ENCODE results near the gene C10orf120. TPM values are rescaled to one million over a fixed set of nuclear protein-coding genes. Genes with fewer than 3 reads are reported as not detected.

Gene C10orf120
- total RNA-seq (not detected), polyA plus RNA-seq (ENCODE audit: insufficient read depth in 1 of 8, insufficient read length in 8 of 8, low replicate concordance in 1 of 8) (not detected)
- long read RNA-seq, donor 1 = 0 reads
- long read RNA-seq, donor 2 = 0 reads
- long read RNA-seq, donor 3 = 0 reads
- long read RNA-seq, donor 4 = 0 reads
- long read RNA-seq, donor 5 = 0 reads
- long read RNA-seq, donor 6 = 0 reads
- long read RNA-seq, donor 7 = 0 reads
- long read RNA-seq, donor 8 = 0 reads
- long read RNA-seq, donor 9 = 0 reads
- long read RNA-seq, donor 10 = 0 reads
- long read RNA-seq, donor 11 = 0 reads

DNA sequence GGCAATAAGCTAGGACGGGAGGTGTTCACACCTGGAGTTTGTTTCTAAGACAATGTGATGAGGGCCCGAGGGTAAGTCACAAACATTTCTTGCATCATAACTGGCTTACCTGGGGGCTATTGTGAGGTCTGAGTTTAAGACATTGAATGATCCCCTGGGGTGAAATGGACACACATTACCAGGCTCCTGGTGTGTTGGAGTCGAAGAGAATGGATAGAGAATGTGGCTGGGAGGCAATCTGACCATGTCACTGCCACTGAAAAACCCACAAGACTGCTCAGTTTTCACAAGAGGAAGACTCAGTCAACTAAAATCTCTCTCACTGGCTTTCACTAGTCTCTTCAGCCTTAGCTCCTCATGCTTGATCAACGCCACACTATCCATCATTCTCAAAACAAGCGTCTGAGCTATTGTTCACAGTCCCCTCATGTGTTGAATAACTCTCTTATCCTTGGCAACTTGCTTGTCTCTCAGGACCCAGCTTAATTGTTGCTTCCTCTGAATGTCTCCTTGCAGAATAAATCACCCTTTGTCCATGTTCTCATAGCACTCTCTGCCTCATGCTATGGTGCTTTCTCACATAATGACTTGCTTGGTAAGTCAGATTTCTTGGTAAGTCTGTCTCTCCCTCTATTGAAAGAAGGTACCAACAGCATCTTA is at the start of gene C10orf120:
TSS of gene C10orf120 (minus strand) at position 51 of the 660 bp plus-strand sequence. CDS start 56 bp downstream, outside the sequence.
- no peak for DNase-seq
- Histone ChIP-seq H3K27ac (ENCODE audit: low read length) (no peak within 1 kb of the TSS), H3K9me3 (replicated peaks; ENCODE audit: control insufficient read depth, low read depth, low read length) (no peaks in the 10 kb centered on the region), H3K27me3 (ENCODE audit: control insufficient read depth, insufficient read depth, low read length) (peaks cover 4% of the 10 kb centered on the region), H3K36me3 (ENCODE audit: control insufficient read depth, insufficient read depth, low read length) (no peaks in the 10 kb centered on the region), H3K4me3 (ENCODE audit: low read length) (no peak within 1 kb of the TSS), H3K4me1 (ENCODE audit: control insufficient read depth, insufficient read depth, low read length) (no peaks in the 10 kb centered on the region)
- 88% methylated on average over 3 of the region's 5 CpGs for WGBS (ENCODE audit: insufficient coverage)

DNA sequence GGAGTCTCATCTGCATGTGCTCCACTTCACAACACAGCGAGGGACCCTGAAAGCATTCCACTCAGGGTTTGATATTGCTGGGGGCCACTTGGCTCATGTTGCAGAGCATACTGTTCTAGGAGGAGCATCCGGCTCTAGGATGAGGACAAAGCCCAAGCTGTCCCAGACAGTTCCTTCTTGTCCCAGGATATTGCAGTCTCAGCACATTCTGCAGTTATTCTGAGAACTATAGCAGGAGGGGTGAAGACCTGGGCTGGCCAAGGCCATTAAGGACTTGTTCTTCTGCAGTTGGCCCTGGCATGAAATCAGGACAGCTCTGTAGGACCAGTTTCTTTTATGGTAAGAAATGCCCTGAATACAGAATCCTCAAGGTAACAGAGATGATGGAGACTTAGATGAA is 48.9 kb upstream of the C10orf120 start:
- DNase-seq = no peak
- no peaks in the 10 kb centered on the region for H3K9me3 ChIP-seq (replicated peaks; ENCODE audit: control insufficient read depth, low read depth, low read length)
- H3K27ac ChIP-seq (ENCODE audit: low read length) = no peak overlapping the region
- H3K4me1 ChIP-seq (ENCODE audit: control insufficient read depth, insufficient read depth, low read length) = no peaks in the 10 kb centered on the region
- H3K36me3 ChIP-seq (ENCODE audit: control insufficient read depth, insufficient read depth, low read length) = no peaks in the 10 kb centered on the region
- H3K27me3 ChIP-seq (ENCODE audit: control insufficient read depth, insufficient read depth, low read length) = peaks cover 2% of the 10 kb centered on the region
- H3K4me3 ChIP-seq (ENCODE audit: low read length) = no peak overlapping the region
- 57% methylated on average over 1 of the region's 2 CpGs for WGBS (ENCODE audit: insufficient coverage)

DNA sequence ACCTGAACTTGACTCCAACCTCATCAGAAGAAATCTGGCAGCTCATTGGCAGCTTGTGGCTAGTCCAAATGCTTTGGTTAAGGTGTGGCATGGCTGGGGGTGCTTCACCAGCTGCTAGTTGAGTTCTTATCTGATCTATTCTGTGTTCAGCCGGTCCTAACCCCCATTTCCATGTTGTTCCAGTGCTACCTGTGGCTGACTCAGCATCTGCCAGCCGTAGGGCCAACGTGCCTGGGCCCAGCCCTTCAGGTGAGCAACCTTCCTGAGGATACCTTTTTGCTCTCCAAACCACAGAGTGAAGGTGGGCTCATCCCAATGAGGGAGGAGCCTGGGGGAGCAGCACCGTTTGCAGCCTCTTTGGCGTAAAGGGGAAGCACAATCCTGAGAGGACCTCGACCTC is 46.8 kb upstream of the C10orf120 start:
- 73% methylated on average over 4 of the region's 6 CpGs for WGBS (ENCODE audit: insufficient coverage)
- DNase-seq = no peak
- H3K27ac ChIP-seq (ENCODE audit: low read length) = no peak overlapping the region
- no peak overlapping the region for H3K4me3 ChIP-seq (ENCODE audit: low read length)
- no peaks in the 10 kb centered on the region for H3K9me3 ChIP-seq (replicated peaks; ENCODE audit: control insufficient read depth, low read depth, low read length)
- H3K27me3 ChIP-seq (ENCODE audit: control insufficient read depth, insufficient read depth, low read length) = peaks cover 2% of the 10 kb centered on the region
- H3K4me1 ChIP-seq (ENCODE audit: control insufficient read depth, insufficient read depth, low read length) = no peaks in the 10 kb centered on the region
- H3K36me3 ChIP-seq (ENCODE audit: control insufficient read depth, insufficient read depth, low read length) = no peaks in the 10 kb centered on the region

DNA sequence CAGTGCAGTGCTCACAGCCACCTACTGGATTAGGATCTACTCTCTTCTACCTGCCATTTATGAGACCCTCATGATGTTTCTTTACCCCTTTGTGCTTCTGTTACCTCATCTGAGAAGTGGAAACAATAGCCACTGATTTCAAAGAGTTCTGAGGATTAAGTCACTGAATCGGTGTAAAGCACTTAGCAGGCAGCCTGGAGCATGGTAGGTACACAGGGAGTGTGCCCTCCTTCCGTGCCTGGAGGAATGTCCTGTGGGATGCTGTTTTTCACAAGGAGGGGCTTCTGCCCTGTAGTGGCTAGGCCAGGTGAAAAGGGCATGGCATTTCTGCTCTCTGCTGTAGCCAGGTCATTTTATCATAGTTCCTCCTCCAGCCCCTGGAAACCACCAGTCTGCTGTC is 44.6 kb upstream of the C10orf120 start:
- H3K27ac ChIP-seq (ENCODE audit: low read length) = no peak overlapping the region
- peaks cover 4% of the 10 kb centered on the region for H3K27me3 ChIP-seq (ENCODE audit: control insufficient read depth, insufficient read depth, low read length)
- WGBS (ENCODE audit: insufficient coverage) = 86% methylated on average over 1 of the region's 2 CpGs
- H3K36me3 ChIP-seq (ENCODE audit: control insufficient read depth, insufficient read depth, low read length) = no peaks in the 10 kb centered on the region
- no peaks in the 10 kb centered on the region for H3K4me1 ChIP-seq (ENCODE audit: control insufficient read depth, insufficient read depth, low read length)
- no peak for DNase-seq
- no peaks in the 10 kb centered on the region for H3K9me3 ChIP-seq (replicated peaks; ENCODE audit: control insufficient read depth, low read depth, low read length)
- H3K4me3 ChIP-seq (ENCODE audit: low read length) = no peak overlapping the region

DNA sequence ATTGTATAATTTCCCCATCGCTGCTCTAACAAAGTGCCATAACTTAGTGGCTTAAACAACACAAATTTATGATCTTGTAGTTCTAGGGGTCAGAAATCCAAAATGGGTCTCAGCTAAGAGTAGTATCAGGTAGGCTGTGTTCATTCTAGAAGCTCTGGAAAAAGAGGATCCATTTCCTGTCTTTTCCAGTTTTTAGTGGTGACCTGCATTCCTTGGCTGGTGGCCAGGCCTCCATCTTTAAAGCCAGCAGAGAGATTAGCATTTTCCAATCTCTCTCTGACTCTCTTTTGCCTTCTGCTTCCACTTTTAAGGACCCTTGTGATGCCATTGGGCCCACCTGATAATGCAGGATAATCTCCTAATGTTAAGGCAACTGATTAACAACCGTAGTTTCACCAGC is 41.0 kb upstream of the C10orf120 start:
- Histone ChIP-seq H3K4me1 (ENCODE audit: control insufficient read depth, insufficient read depth, low read length) (no peaks in the 10 kb centered on the region), H3K4me3 (ENCODE audit: low read length) (no peak overlapping the region), H3K36me3 (ENCODE audit: control insufficient read depth, insufficient read depth, low read length) (no peaks in the 10 kb centered on the region), H3K27ac (ENCODE audit: low read length) (no peak overlapping the region), H3K27me3 (ENCODE audit: control insufficient read depth, insufficient read depth, low read length) (peaks cover 2% of the 10 kb centered on the region), H3K9me3 (replicated peaks; ENCODE audit: control insufficient read depth, low read depth, low read length) (no peaks in the 10 kb centered on the region)
- 83% methylated on average over 1 of the region's 2 CpGs for WGBS (ENCODE audit: insufficient coverage)
- DNase-seq = no peak

DNA sequence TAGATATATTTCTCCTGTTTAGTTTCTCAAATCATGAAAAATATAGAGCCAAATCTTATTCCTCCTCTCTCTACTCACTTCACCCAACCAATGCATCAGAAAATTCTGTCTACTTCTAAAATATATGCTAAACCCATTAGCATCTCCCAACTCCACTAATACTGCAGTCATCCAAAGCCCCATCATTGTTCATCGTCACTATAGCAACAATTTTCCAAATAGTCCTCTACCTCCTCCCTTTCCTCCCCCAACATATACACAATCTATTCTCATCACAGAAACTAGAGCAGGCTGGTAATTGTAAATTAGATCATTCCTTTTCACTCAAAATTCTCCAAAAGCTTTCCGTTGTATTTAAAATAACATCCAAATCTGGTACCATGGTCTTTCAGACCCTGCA is 38.4 kb upstream of the C10orf120 start:
- no peak overlapping the region for H3K4me3 ChIP-seq (ENCODE audit: low read length)
- WGBS (ENCODE audit: insufficient coverage) = 90% methylated on average over 2 of the region's 2 CpGs

DNA sequence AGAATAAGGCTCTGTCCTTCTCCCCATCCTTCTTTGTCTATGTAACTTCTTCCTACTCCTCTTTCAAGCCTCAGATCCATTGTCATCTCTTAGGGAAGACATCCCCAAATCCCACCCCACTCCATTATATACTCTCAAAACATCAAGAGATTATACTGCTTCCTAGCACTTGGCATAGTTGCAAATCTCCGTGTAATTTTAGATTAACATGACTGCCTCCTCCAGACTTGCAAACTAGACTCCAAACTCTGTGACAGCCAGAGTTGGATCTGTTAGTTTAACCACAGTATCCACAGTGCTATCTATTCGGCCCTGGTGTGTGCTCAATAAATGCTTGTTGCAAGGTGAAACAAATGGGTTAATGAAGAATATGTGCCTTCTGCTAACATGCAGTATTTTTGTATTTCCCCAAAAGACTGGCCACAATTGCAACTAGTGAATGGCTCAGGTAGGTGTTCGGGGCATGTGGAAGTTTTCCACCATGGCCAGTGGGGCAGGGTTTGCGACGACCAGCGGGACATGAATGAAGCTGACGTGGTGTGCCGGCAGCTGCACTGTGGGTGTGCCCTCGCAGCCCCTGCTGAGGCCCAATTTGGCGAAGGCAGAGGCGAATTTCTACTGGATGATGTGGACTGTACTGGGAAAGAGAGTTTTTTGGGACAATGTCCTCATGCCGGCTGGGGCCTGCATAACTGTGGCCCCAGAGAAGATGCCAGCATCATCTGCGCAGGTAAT is 34.5 kb upstream of the C10orf120 start:
- Histone ChIP-seq H3K27ac (ENCODE audit: low read length) (no peak overlapping the region), H3K4me1 (ENCODE audit: control insufficient read depth, insufficient read depth, low read length) (no peaks in the 10 kb centered on the region), H3K36me3 (ENCODE audit: control insufficient read depth, insufficient read depth, low read length) (no peaks in the 10 kb centered on the region), H3K9me3 (replicated peaks; ENCODE audit: control insufficient read depth, low read depth, low read length) (no peaks in the 10 kb centered on the region), H3K4me3 (ENCODE audit: low read length) (no peak overlapping the region), H3K27me3 (ENCODE audit: control insufficient read depth, insufficient read depth, low read length) (peaks cover 2% of the 10 kb centered on the region)
- DNase-seq = no peak
- WGBS (ENCODE audit: insufficient coverage) = 84% methylated on average over 9 of the region's 13 CpGs

More for the DNA sequence above, 38.4 kb upstream of the C10orf120 start:
- H3K27ac ChIP-seq (ENCODE audit: low read length) = no peak overlapping the region
- H3K4me1 ChIP-seq (ENCODE audit: control insufficient read depth, insufficient read depth, low read length) = no peaks in the 10 kb centered on the region
- no peaks in the 10 kb centered on the region for H3K36me3 ChIP-seq (ENCODE audit: control insufficient read depth, insufficient read depth, low read length)
- peaks cover 2% of the 10 kb centered on the region for H3K27me3 ChIP-seq (ENCODE audit: control insufficient read depth, insufficient read depth, low read length)
- DNase-seq = no peak
- no peaks in the 10 kb centered on the region for H3K9me3 ChIP-seq (replicated peaks; ENCODE audit: control insufficient read depth, low read depth, low read length)

DNA sequence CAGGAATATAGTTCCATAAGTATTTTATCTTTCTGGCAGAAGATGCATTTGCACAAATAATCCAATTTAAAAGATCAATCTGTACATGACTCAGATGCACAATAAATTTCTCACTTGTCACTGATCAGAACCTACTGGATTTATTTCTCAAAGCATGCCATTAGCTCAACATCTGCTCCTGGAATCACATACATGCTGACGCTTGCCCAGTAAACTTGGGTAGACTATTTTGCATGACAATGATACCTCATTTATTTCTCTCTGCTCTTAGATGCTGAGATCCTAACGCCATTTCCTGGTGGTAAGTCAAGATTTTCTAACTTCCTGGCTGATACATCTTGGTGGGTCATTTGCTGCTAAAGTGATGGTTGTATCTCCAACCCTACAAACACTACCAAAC is 33.8 kb upstream of the C10orf120 start:
- Histone ChIP-seq H3K9me3 (replicated peaks; ENCODE audit: control insufficient read depth, low read depth, low read length) (no peaks in the 10 kb centered on the region), H3K27ac (ENCODE audit: low read length) (no peak overlapping the region), H3K4me3 (ENCODE audit: low read length) (no peak overlapping the region), H3K4me1 (ENCODE audit: control insufficient read depth, insufficient read depth, low read length) (no peaks in the 10 kb centered on the region), H3K27me3 (ENCODE audit: control insufficient read depth, insufficient read depth, low read length) (peaks cover 2% of the 10 kb centered on the region), H3K36me3 (ENCODE audit: control insufficient read depth, insufficient read depth, low read length) (no peaks in the 10 kb centered on the region)
- 60% methylated on average over 1 of the region's 2 CpGs for WGBS (ENCODE audit: insufficient coverage)
- no peak for DNase-seq

DNA sequence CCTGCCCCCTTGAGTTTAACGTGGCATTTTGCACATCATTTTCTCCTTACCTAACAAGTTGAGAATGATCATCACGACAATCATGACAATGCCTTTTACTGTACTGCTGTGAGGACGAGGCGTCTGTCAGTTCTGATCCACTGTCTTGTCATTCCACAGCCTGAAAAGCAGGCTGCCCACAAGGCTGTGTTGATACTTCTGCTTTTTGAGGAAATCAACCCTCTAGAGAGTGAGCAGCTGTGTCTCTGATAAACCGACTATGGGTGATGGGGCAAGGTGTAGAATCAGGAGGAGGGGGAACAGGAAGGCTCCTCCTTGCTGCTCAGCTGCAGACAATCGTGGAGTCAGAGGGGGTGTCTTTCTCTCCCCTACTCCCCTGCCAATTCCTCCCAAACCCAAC is 30.6 kb upstream of the C10orf120 start:
- H3K4me1 ChIP-seq (ENCODE audit: control insufficient read depth, insufficient read depth, low read length) = no peaks in the 10 kb centered on the region
- no peak overlapping the region for H3K27ac ChIP-seq (ENCODE audit: low read length)
- no peak overlapping the region for H3K4me3 ChIP-seq (ENCODE audit: low read length)
- H3K36me3 ChIP-seq (ENCODE audit: control insufficient read depth, insufficient read depth, low read length) = no peaks in the 10 kb centered on the region
- 80% methylated on average over 4 of the region's 6 CpGs for WGBS (ENCODE audit: insufficient coverage)
- no peak for DNase-seq
- peaks cover 2% of the 10 kb centered on the region for H3K27me3 ChIP-seq (ENCODE audit: control insufficient read depth, insufficient read depth, low read length)
- no peaks in the 10 kb centered on the region for H3K9me3 ChIP-seq (replicated peaks; ENCODE audit: control insufficient read depth, low read depth, low read length)

DNA sequence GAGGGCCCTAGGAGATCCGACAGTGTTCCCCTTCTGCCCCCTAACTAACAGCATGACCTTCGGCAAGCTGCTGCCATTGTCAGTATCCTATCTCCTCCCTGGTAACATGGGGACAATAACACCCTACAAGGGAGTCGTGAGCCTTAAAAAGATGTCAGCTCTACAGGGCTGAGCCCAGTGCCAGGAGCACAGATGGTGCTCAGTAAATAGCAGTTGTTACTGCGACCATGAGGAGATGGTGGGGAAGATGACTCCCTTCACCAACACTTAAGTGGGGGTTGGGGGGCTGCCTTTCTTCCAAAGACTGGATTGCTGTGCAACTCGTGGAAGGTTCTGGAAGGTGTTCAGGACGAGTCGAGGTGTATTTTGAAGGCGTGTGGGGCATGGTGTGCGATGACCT is 29.5 kb upstream of the C10orf120 start:
- H3K4me3 ChIP-seq (ENCODE audit: low read length) = no peak overlapping the region
- DNase-seq = no peak
- no peak overlapping the region for H3K27ac ChIP-seq (ENCODE audit: low read length)
- H3K9me3 ChIP-seq (replicated peaks; ENCODE audit: control insufficient read depth, low read depth, low read length) = no peaks in the 10 kb centered on the region
- 78% methylated on average over 7 of the region's 9 CpGs for WGBS (ENCODE audit: insufficient coverage)
- peaks cover 2% of the 10 kb centered on the region for H3K27me3 ChIP-seq (ENCODE audit: control insufficient read depth, insufficient read depth, low read length)
- H3K4me1 ChIP-seq (ENCODE audit: control insufficient read depth, insufficient read depth, low read length) = no peaks in the 10 kb centered on the region
- no peaks in the 10 kb centered on the region for H3K36me3 ChIP-seq (ENCODE audit: control insufficient read depth, insufficient read depth, low read length)

Measured in muscle of leg (tissue), 16 donors.